HCEC 1CT (cell line): ENCODE measurements around the gene RIMBP2.

ENCODE experiments used
- DNase-seq: peaks from one replicate; pipeline ENCODE4 v3.0.0-alpha.2; 2017

Gene RIMBP2

DNA sequence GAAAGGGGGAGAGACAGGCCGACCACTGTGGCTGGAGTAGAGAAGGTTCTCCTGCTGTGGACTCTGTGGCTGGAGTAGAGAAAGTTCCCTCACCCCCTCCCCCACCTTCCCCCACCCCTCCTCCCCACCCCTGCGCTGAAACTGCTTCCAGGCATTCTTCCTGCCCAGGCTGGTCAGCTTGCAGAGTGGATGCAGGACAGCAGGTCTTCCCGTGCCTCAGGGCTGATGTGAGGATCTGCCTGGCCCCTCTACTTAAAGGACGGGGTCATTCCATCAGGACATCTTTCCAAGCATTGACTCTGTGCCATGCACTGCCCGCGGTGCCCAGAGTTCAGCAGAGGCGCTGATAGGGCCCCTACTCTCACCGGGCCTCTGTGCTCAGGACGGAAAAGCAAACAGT, 13.2 kb upstream of the RIMBP2 start:
- no peak for DNase-seq

GRCh38 chr12:130728158-130729058, 12.3 kb upstream of the RIMBP2 start:
- DNase-seq = no peak

GRCh38 chr12:130719263-130719859, 3.3 kb upstream of the RIMBP2 start:
- DNase-seq = no peak

GRCh38 chr12:130717752-130718151, 1.7 kb upstream of the RIMBP2 start:
- DNase-seq = no peak

DNA sequence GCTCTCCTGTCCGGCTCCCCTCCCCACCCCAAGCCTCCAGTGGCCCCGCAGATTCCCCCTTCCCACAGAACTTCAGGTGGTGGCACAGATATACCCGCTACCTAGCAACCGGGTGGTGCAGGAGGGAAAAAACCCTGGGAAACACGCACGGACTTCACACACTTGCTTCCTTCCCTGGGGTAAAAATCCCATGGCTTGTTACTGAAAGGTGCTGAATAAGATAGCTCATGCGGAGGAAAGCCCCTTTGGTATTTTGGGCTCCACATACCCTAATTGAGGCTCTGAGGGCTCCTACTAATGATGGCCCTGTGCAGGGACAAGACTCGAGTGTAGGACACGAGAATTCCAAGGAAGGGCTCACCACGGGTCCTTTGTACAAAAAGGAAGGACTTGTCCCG, 869 bp upstream of the RIMBP2 start:
- no peak for DNase-seq

DNA sequence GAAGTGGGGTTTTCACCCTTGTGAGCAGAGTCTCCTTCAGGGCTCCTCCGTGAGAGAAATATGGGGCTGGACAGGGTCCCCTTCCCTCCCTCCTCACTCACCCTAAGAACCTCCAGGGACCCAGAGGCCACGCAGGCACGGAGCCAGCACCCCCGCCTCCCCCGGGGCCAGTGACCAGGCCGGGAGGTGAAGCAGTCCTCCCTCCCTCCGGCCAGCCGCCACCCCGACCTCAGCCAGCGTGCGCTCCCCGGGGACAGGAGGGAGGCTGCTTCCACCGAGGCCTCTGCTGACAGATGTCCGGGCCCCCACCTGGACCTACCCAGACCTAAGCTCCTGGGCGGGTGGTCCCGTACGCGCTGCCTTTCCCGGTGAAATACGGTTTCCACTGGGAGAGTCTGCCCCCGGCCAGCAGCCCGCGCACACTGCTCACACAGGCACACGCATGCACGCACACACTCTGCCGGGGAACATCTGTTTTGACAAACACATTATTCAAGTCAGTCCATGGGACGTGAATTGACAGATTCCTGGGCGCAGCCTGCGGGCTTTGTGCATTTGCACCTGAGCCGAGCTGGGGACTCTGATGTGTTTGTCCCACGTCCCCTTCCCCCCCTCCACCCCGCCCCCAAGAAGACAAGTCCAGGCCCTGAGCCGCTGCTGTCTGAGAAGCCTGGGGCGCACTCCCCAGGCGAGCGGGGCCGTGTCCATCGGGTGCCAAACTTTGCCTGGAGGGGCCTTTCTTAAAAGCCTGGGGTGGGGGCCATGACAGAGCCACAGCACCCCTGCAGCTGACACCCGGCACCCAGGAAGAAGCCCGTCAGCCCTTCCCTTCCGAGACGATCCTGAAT, 725 bp downstream of the RIMBP2 start:
- no peak for DNase-seq

GRCh38 chr12:130714591-130715149, 1.4 kb downstream of the RIMBP2 start:
- DNase-seq = no peak

DNA sequence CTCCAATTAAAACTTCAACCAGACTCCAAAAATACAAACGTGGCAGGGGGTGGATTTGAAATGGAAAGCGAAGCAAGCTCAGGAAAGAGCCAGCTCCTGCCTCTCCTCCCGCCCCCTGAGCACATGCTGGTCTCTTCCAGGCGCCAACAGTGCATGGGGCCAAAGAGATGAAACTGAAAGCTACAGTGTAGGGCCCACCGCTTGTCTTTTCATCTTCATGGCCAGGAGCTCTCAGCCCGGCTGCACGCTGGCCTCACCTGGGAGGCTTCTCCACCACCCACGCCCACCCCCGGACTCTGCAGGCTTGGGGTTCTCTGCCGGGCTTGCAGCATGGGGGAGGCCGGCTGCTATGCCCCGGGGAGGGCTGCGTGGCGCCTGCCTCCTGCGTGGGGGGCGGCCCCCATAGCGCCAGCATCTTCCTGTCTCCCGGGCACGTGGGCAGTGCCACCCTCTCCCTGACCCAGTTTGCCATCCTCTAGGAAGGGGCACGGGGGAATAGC, 2.0 kb downstream of the RIMBP2 start:
- DNase-seq = no peak

- DNase-seq = no peak
Measured at GRCh38 chr12:130713581-130713991, 2.5 kb downstream of the RIMBP2 start.

DNA sequence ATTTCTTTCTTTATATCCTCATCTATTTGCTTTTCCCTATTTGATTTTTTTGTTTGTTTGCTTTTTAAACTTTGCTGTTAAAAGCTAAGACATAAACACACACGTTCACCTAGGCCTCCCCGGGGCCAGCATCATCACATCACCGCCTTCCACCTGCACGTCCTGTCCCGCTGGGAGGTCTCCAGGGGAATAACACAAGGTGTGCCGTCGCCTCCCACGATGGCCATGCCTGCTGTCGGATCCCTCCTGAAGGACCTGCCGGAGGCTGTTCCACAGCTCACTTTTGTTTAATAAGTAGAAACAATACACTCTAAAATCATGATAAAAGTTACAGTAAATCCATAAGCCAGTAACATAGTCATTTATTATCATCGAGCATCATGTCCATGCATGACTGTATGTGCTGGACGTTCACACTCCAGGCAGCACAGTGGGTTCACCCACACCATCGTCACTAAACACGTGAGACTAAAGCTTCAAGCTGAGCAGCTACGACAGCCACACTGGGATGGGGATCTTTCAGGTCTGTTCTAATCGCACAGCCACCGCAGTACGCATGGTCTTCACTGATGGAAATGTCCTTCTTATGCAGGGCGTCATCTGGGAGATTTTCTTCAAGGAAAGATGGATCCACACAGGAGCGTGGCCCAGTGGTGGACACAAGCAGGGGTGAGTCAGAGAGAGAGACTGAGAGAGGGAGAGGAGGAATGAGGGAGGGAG, 3.6 kb downstream of the RIMBP2 start:
- no peak for DNase-seq

GRCh38 chr12:130711756-130712155, 4.3 kb downstream of the RIMBP2 start:
- DNase-seq = no peak

DNA sequence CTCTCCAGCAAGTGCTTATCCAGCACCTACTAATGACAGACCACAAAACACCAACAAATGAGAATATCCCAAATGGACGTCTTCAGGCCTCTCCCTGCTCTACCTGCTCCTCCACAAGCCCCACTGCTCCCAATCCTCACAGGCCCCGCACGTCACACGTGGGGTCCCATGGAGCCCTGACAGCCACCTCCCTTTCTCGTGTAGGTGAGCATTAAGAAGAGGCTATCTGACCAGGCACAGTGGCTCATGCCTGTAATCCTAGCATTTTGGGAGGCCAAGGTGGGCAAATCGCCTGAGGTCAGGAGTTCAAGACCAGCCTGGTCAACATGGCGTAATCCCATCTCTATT, 5.4 kb downstream of the RIMBP2 start:
- DNase-seq = no peak

DNA sequence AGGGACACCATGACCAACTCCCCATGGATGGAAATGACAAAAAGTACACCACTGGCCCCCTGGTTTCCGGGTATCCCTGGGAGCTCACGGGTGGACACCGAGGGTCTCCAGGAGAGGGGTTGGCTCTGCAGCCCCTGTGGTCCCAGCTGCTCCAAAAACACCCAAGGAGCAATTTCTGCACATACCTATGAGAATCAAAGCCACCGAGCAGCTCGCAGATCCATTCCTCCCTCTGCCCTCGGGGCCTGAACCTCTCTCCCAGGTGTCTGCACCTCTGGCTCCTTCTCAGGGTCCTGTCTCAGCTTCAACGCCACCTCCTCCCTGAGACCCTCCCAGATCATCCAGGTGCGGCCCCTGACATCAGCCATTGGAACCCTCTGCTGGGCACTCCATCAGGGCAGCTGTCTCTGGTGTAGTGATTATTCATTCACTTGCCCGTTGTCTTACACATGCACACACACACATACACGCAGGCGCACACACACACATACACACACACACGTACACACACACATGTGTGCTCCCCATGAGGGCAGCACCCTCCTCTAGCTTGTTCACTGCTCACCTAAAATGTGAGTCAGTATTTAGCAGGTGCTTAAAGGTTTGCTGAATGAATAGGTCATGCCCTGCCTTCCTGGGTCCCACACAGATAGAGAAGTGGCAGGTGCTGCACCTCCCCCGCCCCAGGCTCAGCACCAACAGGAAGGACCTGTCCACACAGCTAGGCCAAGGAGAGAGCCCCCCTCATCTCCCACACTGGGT, 5.9 kb downstream of the RIMBP2 start:
- DNase-seq = no peak

GRCh38 chr12:130709151-130709970, 6.7 kb downstream of the RIMBP2 start:
- DNase-seq = no peak

DNA sequence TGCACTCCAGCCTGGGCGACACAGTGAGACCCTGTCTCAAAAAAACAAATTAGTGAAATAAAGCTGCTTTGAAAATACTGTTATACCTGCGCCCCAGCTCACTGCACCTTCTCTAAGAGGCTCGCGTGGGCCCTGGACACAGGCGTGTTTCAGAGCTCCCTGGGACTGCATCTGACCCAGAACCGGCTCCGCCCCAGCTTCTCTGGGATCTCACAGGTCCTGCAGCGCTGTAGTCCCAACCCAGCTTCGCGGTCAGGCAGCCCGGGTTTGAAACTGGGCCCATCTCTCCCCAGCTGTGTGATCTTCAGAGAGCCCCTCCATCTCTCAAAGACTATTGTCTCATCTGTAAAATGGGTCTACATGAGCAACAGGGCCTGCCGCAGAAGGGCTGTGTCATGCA, 7.5 kb downstream of the RIMBP2 start:
- DNase-seq = no peak

DNA sequence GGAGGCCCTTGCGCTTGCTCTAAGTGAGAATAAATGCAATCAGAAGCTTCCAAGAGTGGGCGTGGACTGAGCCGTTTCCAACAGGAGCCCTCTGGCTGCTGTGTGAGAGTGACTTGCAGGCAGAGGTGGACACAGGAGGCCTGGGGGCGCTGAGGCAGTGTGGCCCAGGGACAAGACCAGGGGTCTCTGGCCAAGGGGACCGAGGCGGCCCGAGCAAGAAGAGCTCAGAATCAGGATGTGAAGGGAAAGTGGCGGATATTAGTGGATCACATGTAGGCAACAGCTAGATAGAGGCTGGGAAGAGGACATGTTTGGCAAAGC, 8.6 kb downstream of the RIMBP2 start:
- no peak for DNase-seq

DNA sequence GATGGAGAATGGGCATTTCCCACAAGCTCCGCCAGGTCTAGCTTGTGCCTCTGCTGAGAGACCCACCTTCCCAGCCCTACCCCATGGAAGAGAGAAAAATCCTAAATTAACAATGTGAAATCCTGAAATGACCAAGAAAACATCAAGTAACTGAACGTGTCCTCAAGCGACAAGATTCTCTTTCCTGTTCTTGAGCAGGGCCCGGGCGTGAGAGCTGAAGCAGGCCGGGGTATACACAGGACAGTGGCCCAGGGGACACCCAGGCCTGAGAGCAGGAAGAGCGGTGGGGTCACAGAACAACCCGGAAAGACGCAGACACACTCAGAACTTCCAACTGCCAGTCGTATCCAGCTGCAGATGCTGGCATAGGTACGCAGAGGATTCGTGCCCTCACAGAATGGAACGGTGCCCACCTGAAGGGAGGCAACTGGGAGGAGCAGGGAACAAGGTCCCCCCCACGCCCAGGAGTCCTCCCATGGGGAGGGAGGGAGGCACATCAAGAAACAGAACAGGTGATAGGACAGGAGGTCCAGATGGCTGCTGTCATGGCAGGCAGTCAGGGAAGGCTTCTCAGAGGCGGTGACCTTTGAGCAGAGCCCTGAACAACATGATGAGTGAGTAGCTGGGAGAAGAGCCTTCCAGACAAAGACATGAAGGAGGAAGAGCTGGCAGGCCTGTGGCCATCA, 9.1 kb downstream of the RIMBP2 start:
- no peak for DNase-seq

GRCh38 chr12:130706311-130706710, 9.8 kb downstream of the RIMBP2 start:
- no peak for DNase-seq

- DNase-seq = no peak
Measured at GRCh38 chr12:130705178-130705822, 10.8 kb downstream of the RIMBP2 start.

DNA sequence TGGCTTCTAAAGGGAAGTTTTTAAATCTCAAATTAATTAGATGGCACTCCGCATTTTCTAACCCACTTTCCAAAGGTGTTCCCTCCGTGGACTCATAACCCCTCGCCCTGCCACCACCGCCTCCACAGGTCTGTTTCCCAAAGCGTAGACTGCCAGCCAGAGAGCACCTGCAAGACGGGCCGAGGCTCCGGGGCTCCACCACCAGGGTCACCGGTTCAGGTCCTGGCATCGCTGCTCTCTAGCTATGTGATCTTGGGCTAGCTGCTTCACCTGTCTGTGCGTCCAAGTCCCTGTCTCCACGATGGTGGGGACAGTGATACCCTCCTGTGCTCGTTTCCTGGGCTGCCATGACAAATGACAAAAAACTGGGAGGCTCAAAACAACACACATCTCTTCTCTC, 11.5 kb downstream of the RIMBP2 start:
- DNase-seq = no peak
